Activated CD8-positive, alpha-beta memory T cell treated with anti-CD3 and anti-CD28 coated beads, Interleukin-2, amount 10 ng/mL, durations not matched to agents 7 days and 5 days (primary cell): ENCODE data around the gene ANXA9. TPM values are rescaled to one million over a fixed set of nuclear protein-coding genes. Genes with fewer than 3 reads are reported as not detected.

Experiments
- ATAC-seq: fragments of 150-1000 bp; cut with Tn5 transposase; one replicate; pipeline ENCODE4 v1.10.0; 2021; ENCODE audit warnings: moderate library complexity
- CTCF ChIA-PET: fragments of 350-600 bp; sonication (Branson Sonifier 250); formaldehyde crosslinking; loops from one replicate; lab custom pipeline; 2021; ENCODE audit warnings: antibody characterized with exemption; lab: Charles Lee
- DNase-seq: peaks from one replicate; pipeline ENCODE4 v3.0.0-alpha.2; 2020
- H3K27ac Mint-ChIP-seq: one replicate; pipeline ENCODE4 v1.8.0; 2021; ENCODE audit warnings: mild to moderate bottlenecking, mixed read lengths
- H3K27me3 Mint-ChIP-seq: one replicate; pipeline ENCODE4 v1.8.0; 2021; ENCODE audit warnings: mixed read lengths
- H3K36me3 Mint-ChIP-seq: one replicate; pipeline ENCODE4 v1.8.0; 2021; ENCODE audit warnings: mild to moderate bottlenecking, mixed read lengths
- H3K4me1 Mint-ChIP-seq: one replicate; pipeline ENCODE4 v1.8.0; 2021; ENCODE audit warnings: mixed read lengths
- H3K4me3 Mint-ChIP-seq: one replicate; pipeline ENCODE4 v1.8.0; 2021; ENCODE audit warnings: mild to moderate bottlenecking, moderate library complexity, mixed read lengths
- H3K9me3 Mint-ChIP-seq: one replicate; pipeline ENCODE4 v1.8.0; 2022; ENCODE audit warnings: low read depth, mixed read lengths
- total RNA-seq, 2 experiments: library from RNA; stranded (reverse); gene quantifications; one replicate each; pipeline ENCODE4 v1.2.3, GENCODE V29; 2021

Gene ANXA9
- total RNA-seq, 2 experiments from 2014 or later = 0.23 TPM; not detected in 1

DNA sequence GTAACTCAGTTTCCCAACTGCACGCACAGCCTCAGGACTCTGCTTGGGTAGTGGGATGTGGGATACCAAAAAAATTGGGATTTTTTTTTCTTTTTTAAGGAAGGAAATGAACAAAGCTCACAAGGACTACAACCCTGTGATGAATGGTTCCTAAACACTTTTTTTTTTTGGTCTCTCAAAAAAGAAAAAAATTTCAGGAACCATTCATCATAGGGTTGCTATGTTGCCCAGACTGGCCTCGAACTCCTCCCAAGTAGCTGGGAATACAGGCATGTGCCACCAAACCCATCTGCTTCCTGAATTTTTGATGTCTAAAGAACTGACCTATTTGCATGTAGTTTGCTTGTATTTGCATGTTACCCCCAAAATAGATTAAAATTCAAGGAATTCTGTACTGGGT lies 17.8 kb downstream of the ANXA9 start:
- H3K4me1 Mint-ChIP-seq = peaks cover 31% of the 10 kb centered on the region
- no peak for DNase-seq
- ATAC-seq = no peak
- no peak overlapping the region for H3K4me3 Mint-ChIP-seq
- H3K27ac Mint-ChIP-seq = no peak overlapping the region
- no peaks in the 10 kb centered on the region for H3K27me3 Mint-ChIP-seq
- H3K36me3 Mint-ChIP-seq = no peaks in the 10 kb centered on the region
- no peaks in the 10 kb centered on the region for H3K9me3 Mint-ChIP-seq
- CTCF ChIA-PET = interaction anchor here (1.0 to 7.3 kb wide), 3 partner anchors 20 to 744 kb away, joined by 3 to 104 read pairs (median 4); partner anchors contain the start of gene ANXA9

DNA sequence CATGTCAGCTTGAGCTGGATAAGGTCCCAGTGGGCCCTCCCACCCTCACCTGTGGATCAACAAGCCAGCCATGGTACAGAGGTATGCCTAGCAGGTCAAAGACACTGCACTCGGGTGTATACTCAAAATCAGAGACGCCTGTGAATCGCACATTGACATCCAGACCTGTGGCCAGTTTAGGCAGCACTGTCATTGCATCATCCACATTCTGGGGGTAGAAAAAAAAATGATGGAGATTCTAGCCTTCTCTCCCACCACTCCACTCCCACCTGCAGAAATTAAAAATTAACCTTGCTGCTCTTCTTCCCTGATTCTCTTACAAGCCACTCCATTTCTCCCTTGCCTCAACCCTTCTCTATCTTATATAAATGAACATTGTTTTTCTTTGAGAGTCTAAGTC lies 18.3 kb downstream of the ANXA9 start:
- CTCF ChIA-PET = interaction anchor here (1.0 to 7.3 kb wide), 5 partner anchors 19 to 745 kb away, joined by 3 to 104 read pairs (median 4); partner anchors contain the start of gene ANXA9
- Mint-ChIP-seq H3K9me3 (no peaks in the 10 kb centered on the region), H3K27me3 (no peaks in the 10 kb centered on the region), H3K36me3 (no peaks in the 10 kb centered on the region), H3K4me1 (peaks cover 32% of the 10 kb centered on the region), H3K27ac (no peak overlapping the region), H3K4me3 (no peak overlapping the region)
- ATAC-seq (no peak), DNase-seq (no peak)

DNA sequence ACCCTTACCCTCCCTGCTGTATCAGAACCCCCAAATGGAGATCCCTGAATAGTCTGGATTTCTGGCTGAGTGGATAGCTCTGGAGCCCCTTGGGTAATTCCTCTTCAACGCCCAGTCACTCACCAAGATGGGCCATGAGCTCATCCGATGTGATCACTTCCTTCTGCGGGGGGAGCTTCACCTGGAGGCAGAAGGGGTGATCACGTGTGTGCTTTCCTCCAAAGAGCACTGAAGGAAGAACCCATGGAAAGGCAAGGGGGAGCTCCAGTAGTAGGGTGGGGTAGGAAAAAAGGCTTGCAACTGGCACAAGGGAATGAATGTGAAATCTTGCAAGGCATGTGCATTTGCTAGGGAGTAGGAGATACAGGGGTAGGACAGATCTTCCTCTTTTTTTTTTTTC lies 19.5 kb downstream of the ANXA9 start:
- DNase-seq = no peak
- H3K4me3 Mint-ChIP-seq = no peak overlapping the region
- no peaks in the 10 kb centered on the region for H3K9me3 Mint-ChIP-seq
- no peaks in the 10 kb centered on the region for H3K27me3 Mint-ChIP-seq
- no peak for ATAC-seq
- peaks cover 37% of the 10 kb centered on the region for H3K4me1 Mint-ChIP-seq
- no peak overlapping the region for H3K27ac Mint-ChIP-seq
- CTCF ChIA-PET = interaction anchor here (0.7 to 7.2 kb wide), 4 partner anchors 18 to 746 kb away, joined by 3 to 42 read pairs (median 3); partner anchors contain the start of gene ANXA9
- no peaks in the 10 kb centered on the region for H3K36me3 Mint-ChIP-seq

DNA sequence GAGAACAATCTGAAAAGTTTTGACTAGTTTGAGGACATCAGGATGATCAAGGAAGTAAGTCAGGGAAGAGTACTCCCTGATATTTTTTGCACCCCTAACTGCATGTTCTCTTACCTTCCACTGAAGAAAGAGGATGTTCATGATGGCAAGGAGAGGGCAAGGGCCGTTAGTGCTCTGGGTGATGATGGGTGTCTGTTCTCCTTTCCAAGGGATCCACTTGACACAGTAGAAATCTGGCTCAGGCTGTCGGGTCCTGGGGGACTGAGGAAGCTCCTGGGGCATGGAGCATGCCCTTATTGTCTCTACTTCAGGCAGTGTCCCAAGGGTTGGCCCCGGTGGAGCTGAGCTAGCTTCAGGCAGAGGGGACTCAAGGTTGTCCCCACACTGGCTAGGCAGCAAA lies 20.0 kb downstream of the ANXA9 start:
- no peaks in the 10 kb centered on the region for H3K27me3 Mint-ChIP-seq
- H3K9me3 Mint-ChIP-seq = no peaks in the 10 kb centered on the region
- H3K4me1 Mint-ChIP-seq = peaks cover 42% of the 10 kb centered on the region
- no peaks in the 10 kb centered on the region for H3K36me3 Mint-ChIP-seq
- no peak overlapping the region for H3K27ac Mint-ChIP-seq
- no peak overlapping the region for H3K4me3 Mint-ChIP-seq
- DNase-seq = no peak
- ATAC-seq = no peak
- CTCF ChIA-PET = interaction anchor here (0.6 to 7.2 kb wide), 4 partner anchors 8 to 746 kb away, joined by 3 to 42 read pairs (median 4); partner anchors contain the start of gene ANXA9

DNA sequence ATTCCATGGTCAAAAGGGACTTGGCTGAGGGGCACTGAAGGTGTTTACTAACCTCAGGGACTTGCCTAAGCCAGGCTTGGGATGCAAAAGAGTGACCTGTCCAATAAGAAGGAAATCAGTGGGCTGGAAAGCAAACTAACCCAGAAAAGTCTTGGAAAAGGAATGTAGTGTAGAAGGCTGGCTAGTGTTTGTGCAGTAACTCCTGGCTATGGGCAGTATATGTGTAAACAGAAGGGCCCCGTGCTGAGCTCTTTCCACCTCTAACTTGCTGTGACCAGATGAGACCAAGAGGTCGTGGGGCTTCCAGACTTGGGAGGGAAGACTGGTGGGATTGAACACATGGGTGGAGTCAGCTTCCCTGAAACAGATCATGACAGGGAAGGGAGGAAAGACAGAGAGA lies 20.5 kb downstream of the ANXA9 start:
- Mint-ChIP-seq H3K9me3 (no peaks in the 10 kb centered on the region), H3K4me1 (peaks cover 48% of the 10 kb centered on the region), H3K27ac (no peak overlapping the region), H3K27me3 (no peaks in the 10 kb centered on the region), H3K36me3 (no peaks in the 10 kb centered on the region), H3K4me3 (no peak overlapping the region)
- ATAC-seq (no peak), DNase-seq (no peak)
- CTCF ChIA-PET = interaction anchor here (0.6 to 7.2 kb wide), 7 partner anchors 9 to 747 kb away, joined by 3 to 42 read pairs (median 3); partner anchors contain the start of gene ANXA9

DNA sequence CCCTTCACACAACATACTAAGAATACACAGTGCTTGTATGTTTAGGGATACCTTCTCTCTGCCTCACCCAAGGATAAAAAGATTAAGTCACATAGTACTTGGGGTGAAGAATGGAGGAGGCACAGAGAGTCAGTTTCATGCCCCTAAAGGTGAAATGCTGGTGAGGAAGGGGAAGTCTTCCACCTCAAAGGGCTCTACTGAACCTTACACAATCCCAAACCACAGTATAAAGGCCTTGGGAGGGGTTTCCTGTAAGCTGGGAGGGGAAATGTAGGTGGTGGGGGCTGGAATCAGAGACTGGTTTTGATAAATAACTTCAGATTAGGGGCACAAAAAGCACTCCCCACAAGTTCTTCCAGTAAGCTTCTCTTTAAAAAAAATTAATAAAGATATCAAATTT lies 21.1 kb downstream of the ANXA9 start:
- DNase-seq = no peak
- Mint-ChIP-seq H3K27me3 (no peaks in the 10 kb centered on the region), H3K36me3 (no peaks in the 10 kb centered on the region), H3K4me1 (peaks cover 53% of the 10 kb centered on the region), H3K9me3 (no peaks in the 10 kb centered on the region), H3K4me3 (no peak overlapping the region), H3K27ac (no peak overlapping the region)
- ATAC-seq = no peak
- CTCF ChIA-PET = interaction anchor here (0.7 to 7.2 kb wide), 7 partner anchors 8 to 747 kb away, joined by 3 to 42 read pairs (median 3); partner anchors contain the start of genes ANXA9 and TNFAIP8L2

DNA sequence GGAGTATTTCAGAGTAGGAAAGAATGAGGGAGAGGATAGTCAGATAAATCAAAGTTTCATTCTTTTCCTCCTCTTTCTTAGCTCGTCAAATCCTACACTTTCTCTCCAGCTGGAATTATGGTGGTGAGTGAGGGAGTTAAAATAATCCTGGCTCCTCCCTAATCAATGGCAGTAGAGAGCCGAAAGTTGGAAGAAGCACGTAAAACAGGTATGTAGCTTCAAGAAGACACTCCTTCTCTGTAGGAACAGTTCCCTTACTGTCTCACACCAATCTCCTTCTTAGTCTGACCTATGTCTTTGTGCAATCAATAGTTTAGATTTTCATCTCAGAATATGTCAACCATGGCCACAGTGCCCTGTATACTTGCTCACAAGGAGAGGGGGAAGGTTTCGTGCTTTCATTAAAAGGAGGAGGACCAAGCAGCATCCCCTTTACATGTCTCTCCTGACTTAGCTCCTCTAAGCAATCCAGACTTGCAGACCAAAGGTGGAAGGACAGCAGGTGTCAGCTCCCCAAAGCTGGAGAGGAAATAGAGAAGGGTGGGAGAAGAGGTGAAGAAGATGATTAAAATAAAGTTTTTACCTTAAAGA lies 23.7 kb downstream of the ANXA9 start:
- H3K27me3 Mint-ChIP-seq = no peaks in the 10 kb centered on the region

DNA sequence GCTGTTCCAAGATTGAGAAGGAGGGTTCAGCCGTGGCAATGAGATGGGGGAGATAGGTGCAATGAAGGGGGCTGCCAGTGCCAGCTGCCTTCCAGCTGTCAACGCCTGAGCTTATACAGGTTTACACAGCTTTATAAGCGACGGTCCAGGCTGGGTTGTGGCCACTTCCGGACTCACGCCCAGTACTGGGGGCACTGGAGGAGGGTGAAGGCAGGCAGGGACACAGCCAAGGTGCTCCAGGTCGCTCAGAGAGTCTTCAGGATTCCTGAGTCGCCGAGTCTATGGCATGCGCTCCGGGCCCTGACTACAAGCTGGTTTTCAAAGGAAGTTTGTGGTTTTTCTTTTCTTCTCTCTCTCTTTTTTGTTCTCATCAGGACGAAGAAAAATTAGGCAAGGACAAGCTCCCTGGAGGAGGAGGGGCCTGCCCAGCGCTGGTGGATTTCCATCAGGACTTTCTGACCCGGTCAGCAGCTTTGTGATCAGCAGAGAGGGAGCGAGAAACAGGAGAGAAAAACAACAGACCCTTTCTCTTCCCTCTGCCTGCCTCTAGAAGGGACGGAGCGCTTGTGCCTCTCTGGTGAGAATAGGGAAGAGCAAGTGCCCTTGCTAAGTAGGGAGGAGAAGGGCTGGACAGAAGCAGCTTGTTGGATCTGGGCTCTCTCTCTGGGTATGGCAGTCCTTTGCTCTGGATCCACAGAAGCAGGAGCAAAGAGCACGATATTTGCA lies 24.4 kb downstream of the ANXA9 start, which contains the start of gene MINDY1:
MINDY1 (minus strand) TSS at position 576 of the 726 bp plus-strand sequence. CDS start 4,285 bp downstream, outside the sequence.
- H3K4me3 Mint-ChIP-seq = peak within 1 kb of the TSS; percentile 99
- H3K4me1 Mint-ChIP-seq = peaks cover 69% of the 10 kb centered on the region
- no peaks in the 10 kb centered on the region for H3K9me3 Mint-ChIP-seq
- peak within 1 kb of the TSS; percentile 94 for H3K27ac Mint-ChIP-seq
- CTCF ChIA-PET = interaction anchor here (0.5 to 7.2 kb wide), 21 partner anchors 10 to 751 kb away, joined by 3 to 81 read pairs (median 3); partner anchors contain the start of genes ANXA9, C1orf56, CDC42SE1 and GABPB2
- no peaks in the 10 kb centered on the region for H3K27me3 Mint-ChIP-seq
- ATAC-seq (peak; percentile 14), DNase-seq (peak; percentile 59)
- no peaks in the 10 kb centered on the region for H3K36me3 Mint-ChIP-seq

More for the DNA sequence above, 23.7 kb downstream of the ANXA9 start:
- Mint-ChIP-seq H3K36me3 (no peaks in the 10 kb centered on the region), H3K27ac (peak overlapping the region; percentile 94), H3K4me1 (peaks cover 63% of the 10 kb centered on the region), H3K9me3 (no peaks in the 10 kb centered on the region), H3K4me3 (peak overlapping the region; percentile 99)
- ATAC-seq (no peak), DNase-seq (no peak)
- CTCF ChIA-PET = interaction anchor here (0.5 to 7.2 kb wide), 19 partner anchors 10 to 750 kb away, joined by 3 to 81 read pairs (median 4); partner anchors contain the start of genes ANXA9, C1orf56, CDC42SE1 and MLLT11

DNA sequence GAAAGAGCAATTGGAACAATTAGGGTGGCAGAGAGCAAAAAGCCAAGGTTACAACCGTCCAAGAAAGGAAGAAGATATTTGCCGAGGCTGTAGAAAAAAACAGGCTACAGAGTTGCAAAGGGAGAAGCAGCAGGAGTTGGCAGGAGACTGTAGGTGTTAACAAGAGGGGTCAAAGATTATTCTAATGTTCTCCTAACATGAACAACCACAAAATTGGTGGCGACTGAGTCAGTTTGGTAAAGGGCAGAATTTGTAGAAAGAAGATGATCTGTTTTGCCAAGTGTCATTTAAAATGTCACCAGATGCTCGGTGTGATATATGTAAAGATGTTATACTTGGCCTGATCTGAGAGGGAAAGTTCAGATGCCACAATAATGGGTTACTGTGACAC lies 25.8 kb downstream of the ANXA9 start:
- no peaks in the 10 kb centered on the region for H3K36me3 Mint-ChIP-seq
- ATAC-seq = peak; percentile 5
- peak overlapping the region; percentile 94 for H3K27ac Mint-ChIP-seq
- no peaks in the 10 kb centered on the region for H3K27me3 Mint-ChIP-seq
- no peaks in the 10 kb centered on the region for H3K9me3 Mint-ChIP-seq
- H3K4me1 Mint-ChIP-seq = peaks cover 69% of the 10 kb centered on the region
- CTCF ChIA-PET = interaction anchor here (1.2 to 7.2 kb wide), 3 partner anchors 12 to 27 kb away, joined by 3 to 81 read pairs (median 42); partner anchors contain the start of gene ANXA9
- peak overlapping the region; percentile 99 for H3K4me3 Mint-ChIP-seq
- DNase-seq = no peak

DNA sequence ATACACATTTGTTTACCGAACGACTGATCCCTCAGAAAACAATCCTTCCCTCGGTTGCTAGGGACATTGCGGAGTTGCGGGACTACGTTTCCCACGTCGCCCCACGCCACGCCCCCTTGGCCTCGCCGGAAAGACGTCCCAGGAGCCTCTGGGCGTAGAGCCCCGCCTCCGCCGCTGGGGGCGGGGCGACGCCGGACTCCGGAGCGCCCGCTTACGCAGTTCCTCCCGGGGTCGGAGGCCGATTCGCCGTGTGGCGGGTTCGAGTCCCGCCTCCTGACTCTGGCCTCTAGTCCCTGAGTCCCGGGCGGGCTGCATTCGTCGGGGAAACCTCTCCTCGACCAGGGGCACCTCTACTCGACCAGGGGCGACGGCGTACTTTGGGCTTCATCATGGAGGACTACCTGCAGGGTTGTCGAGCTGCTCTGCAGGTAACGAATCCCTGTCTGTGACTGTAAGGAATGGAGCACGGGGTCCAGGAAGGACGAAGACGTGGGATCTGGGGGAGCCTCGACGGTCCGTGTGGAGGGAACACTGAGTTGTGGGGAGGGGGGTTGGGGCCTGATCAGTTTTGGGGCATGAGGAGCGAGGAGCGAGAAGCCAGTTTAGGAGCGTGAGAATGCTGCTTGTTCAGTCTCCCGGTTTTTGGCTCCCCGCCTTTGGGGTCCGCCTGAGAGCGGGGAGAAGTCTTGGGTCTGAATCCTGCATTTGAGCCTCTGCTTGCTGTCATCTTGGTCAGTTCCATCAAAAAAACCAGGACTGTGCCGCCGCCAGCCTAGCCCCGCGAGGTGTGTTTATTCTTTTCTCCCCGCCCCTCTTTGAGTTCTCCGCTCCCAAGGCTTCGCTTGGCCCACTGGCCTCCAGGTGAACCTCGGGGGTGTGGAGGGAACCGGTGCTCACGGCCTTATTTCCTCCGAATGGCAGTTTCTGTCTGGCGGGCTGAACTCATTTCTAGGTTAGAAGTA lies 26.4 kb downstream of the ANXA9 start, which contains the start of gene PRUNE1:
PRUNE1 (plus strand) TSS at position 206 of the 962 bp plus-strand sequence; CDS start at position 390, 184 bp downstream.
- DNase-seq = peak; percentile 97
- Mint-ChIP-seq H3K27ac (peak within 1 kb of the TSS; percentile 94), H3K9me3 (no peaks in the 10 kb centered on the region), H3K27me3 (no peaks in the 10 kb centered on the region), H3K36me3 (no peaks in the 10 kb centered on the region), H3K4me3 (peak within 1 kb of the TSS; percentile 99), H3K4me1 (peaks cover 63% of the 10 kb centered on the region)
- ATAC-seq = peak; percentile 94
- CTCF ChIA-PET = interaction anchor here (2.3 kb wide), 1 partner anchor 40 kb away, joined by 10 read pairs; the partner anchor contains the start of gene C1orf56

DNA sequence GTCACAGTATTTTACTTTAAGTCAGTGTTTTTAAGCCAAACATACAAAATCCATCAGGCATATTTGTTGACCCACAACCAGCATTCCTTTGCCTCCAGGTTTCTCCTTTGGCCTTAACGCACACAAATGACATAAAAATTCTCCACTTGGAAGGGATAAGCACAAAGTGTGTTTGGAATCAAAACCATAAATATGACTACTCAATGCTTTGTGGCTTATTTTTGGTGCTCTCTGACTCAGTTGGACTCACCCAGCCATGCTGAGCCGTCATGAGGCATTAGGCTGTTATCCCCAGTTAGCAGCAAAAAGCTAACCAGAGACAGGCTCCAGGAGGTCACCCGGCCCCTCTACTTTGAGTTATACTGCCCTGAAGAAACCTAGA lies 27.1 kb downstream of the ANXA9 start:
- CTCF ChIA-PET = interaction anchor here (0.6 to 2.3 kb wide), 3 partner anchors 15 to 140 kb away, joined by 3 to 10 read pairs (median 4); partner anchors contain the start of gene C1orf56
- peak overlapping the region; percentile 94 for H3K27ac Mint-ChIP-seq
- ATAC-seq (no peak), DNase-seq (no peak)
- peak overlapping the region; percentile 99 for H3K4me3 Mint-ChIP-seq
- H3K4me1 Mint-ChIP-seq = peaks cover 61% of the 10 kb centered on the region
- H3K27me3 Mint-ChIP-seq = no peaks in the 10 kb centered on the region
- no peaks in the 10 kb centered on the region for H3K9me3 Mint-ChIP-seq
- H3K36me3 Mint-ChIP-seq = no peaks in the 10 kb centered on the region
